ENCODE data around the gene GJA3.

Gene GJA3

DNA sequence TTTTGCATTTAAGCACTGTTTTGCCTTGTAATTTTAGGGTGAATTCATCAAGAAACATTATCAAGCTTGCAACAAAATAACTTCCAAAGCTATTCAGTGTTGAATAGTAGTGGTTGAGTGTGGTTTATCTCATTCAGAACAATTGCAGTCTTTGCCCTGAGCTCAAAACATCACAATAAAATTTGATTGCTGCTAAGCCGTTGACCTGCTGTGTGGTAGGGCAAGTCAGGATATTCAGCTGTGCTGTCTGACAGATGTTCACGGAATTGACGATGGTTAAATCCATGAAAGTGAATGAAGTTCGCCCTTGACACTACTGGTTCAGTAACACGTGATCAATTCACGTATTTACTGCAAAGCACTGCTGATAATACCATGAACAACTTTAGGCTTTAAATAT, 66.9 kb downstream of the GJA3 start:
- Histone ChIP-seq H3K36me3 (ENCODE audit: insufficient read depth) (no peaks in the 10 kb centered on the region), H3K4me1 (ENCODE audit: low read depth, poor library complexity, severe bottlenecking) (no peaks in the 10 kb centered on the region), H2AFZ (ENCODE audit: low read depth) (no peak overlapping the region), H3K27ac (no peak overlapping the region), H4K20me1 (ENCODE audit: insufficient read depth) (no peaks in the 10 kb centered on the region), H3K27me3 (ENCODE audit: insufficient read depth, low read depth) (no peaks in the 10 kb centered on the region), H3K4me2 (no peak overlapping the region), H3K4me3 (IDR thresholded peaks at IDR 0.05; ENCODE audit: insufficient read depth, low read depth, low read length) (no peak overlapping the region), H3K79me2 (ENCODE audit: insufficient read depth, low read depth) (no peaks in the 10 kb centered on the region), H3K9ac (no peak overlapping the region)
- TF ChIP-seq, protein P1, sequence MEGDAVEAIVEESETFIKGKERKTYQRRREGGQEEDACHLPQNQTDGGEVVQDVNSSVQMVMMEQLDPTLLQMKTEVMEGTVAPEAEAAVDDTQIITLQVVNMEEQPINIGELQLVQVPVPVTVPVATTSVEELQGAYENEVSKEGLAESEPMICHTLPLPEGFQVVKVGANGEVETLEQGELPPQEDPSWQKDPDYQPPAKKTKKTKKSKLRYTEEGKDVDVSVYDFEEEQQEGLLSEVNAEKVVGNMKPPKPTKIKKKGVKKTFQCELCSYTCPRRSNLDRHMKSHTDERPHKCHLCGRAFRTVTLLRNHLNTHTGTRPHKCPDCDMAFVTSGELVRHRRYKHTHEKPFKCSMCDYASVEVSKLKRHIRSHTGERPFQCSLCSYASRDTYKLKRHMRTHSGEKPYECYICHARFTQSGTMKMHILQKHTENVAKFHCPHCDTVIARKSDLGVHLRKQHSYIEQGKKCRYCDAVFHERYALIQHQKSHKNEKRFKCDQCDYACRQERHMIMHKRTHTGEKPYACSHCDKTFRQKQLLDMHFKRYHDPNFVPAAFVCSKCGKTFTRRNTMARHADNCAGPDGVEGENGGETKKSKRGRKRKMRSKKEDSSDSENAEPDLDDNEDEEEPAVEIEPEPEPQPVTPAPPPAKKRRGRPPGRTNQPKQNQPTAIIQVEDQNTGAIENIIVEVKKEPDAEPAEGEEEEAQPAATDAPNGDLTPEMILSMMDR (conservative IDR thresholded peaks at IDR 0.05; ENCODE audit: low read depth, low read length) = no peak

DNA sequence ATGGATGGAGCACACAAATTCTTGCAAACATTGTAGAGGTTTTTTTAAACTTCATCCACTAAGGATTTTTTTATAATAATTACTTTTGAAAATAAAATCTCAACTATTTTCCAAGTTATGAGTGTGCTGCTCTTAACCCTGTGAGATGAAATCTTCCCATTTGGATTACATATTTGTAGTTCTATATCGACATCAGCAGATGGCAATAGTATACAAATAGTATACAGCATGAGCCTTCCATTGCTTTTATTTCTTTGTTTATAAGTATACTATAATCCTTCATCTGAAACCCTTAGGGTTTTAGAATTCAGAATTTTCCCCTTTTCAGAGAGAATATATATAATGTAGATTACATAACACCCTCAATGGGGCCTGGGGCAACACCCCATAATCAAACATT, 70.5 kb downstream of the GJA3 start:
- TF ChIP-seq, protein P1 (conservative IDR thresholded peaks at IDR 0.05; ENCODE audit: low read depth, low read length) = no peak

More for the DNA sequence above, 70.5 kb downstream of the GJA3 start:
- H3K4me1 ChIP-seq (ENCODE audit: low read depth, poor library complexity, severe bottlenecking) = no peaks in the 10 kb centered on the region
- H3K4me2 ChIP-seq = no peak overlapping the region
- no peak overlapping the region for H3K9ac ChIP-seq
- H3K79me2 ChIP-seq (ENCODE audit: insufficient read depth, low read depth) = no peaks in the 10 kb centered on the region
- no peaks in the 10 kb centered on the region for H3K36me3 ChIP-seq (ENCODE audit: insufficient read depth)
- H3K4me3 ChIP-seq (IDR thresholded peaks at IDR 0.05; ENCODE audit: insufficient read depth, low read depth, low read length) = no peak overlapping the region
- no peak overlapping the region for H3K27ac ChIP-seq
- H3K27me3 ChIP-seq (ENCODE audit: insufficient read depth, low read depth) = no peaks in the 10 kb centered on the region
- no peak overlapping the region for H2AFZ ChIP-seq (ENCODE audit: low read depth)
- H4K20me1 ChIP-seq (ENCODE audit: insufficient read depth) = no peaks in the 10 kb centered on the region
